ENCODE measurements around the gene HK2.
"Not testable (repeated sequence)": the region's sequence is repeated elsewhere in the genome, so short reads cannot be mapped to it uniquely, and the experiment has no call there.

HK2 gene

DNA sequence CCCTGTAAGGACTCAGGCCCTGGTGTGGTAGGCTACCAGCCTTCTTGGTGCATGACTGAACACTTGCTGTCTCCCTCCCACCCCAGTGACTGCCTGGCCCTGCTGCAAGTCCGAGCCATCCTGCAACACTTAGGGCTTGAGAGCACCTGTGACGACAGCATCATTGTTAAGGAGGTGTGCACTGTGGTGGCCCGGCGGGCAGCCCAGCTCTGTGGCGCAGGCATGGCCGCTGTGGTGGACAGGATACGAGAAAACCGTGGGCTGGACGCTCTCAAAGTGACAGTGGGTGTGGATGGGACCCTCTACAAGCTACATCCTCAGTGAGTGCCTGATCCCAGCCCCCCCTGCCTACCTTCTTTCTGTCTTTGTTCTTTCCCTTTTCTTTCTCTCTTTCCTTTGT is 55.2 kb downstream of the HK2 start:
- H3K4me3 ChIP-seq (ENCODE audit: low read depth, low read length), result no peak overlapping the region
- DNase-seq (ENCODE audit: low read depth), result no peak
- TF ChIP-seq, protein P1, sequence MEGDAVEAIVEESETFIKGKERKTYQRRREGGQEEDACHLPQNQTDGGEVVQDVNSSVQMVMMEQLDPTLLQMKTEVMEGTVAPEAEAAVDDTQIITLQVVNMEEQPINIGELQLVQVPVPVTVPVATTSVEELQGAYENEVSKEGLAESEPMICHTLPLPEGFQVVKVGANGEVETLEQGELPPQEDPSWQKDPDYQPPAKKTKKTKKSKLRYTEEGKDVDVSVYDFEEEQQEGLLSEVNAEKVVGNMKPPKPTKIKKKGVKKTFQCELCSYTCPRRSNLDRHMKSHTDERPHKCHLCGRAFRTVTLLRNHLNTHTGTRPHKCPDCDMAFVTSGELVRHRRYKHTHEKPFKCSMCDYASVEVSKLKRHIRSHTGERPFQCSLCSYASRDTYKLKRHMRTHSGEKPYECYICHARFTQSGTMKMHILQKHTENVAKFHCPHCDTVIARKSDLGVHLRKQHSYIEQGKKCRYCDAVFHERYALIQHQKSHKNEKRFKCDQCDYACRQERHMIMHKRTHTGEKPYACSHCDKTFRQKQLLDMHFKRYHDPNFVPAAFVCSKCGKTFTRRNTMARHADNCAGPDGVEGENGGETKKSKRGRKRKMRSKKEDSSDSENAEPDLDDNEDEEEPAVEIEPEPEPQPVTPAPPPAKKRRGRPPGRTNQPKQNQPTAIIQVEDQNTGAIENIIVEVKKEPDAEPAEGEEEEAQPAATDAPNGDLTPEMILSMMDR (IDR thresholded peaks at IDR 0.05; ENCODE audit: low read depth, low read length, missing control alignments), result no peak

GRCh38 chr2:74890711-74891110 is 56.8 kb downstream of the HK2 start:
- DNase-seq (ENCODE audit: low read depth), result no peak
- no peak overlapping the region for H3K4me3 ChIP-seq (ENCODE audit: low read depth, low read length)
- TF ChIP-seq, protein P1 (IDR thresholded peaks at IDR 0.05; ENCODE audit: low read depth, low read length, missing control alignments), result no peak

GRCh38 chr2:74891136-74891764 is 57.3 kb downstream of the HK2 start:
- DNase-seq (ENCODE audit: low read depth), result no peak
- TF ChIP-seq, protein P1 (IDR thresholded peaks at IDR 0.05; ENCODE audit: low read depth, low read length, missing control alignments), result no peak
- no peak overlapping the region for H3K4me3 ChIP-seq (ENCODE audit: low read depth, low read length)

DNA sequence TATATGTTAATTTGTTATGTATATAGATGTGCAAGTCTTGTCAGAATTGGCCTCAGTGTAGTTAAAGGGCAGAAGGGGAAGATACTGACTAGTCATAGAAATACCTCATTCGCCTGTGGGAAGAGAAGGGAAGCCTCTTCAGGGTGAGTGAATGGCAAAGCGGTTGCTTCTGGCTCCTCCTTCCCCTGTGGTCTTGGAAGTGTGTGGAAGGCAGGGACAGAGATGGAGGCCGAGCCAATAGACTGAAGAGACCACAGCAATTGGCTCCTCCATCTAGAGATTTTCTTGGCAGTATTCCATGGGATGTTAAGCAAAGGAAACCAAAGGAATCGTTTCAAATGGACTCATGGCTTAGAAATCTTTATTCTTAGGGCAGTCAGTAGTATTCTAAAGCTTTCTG is 57.9 kb downstream of the HK2 start:
- not testable (repeated sequence) for DNase-seq (ENCODE audit: low read depth); H3K4me3 ChIP-seq (ENCODE audit: low read depth, low read length)

- no peak overlapping the region for H3K4me3 ChIP-seq (ENCODE audit: low read depth, low read length)
- TF ChIP-seq, protein P1 (IDR thresholded peaks at IDR 0.05; ENCODE audit: low read depth, low read length, missing control alignments), result no peak
- DNase-seq (ENCODE audit: low read depth), result no peak
These were observed 58.7 kb downstream of the HK2 start for GRCh38 chr2:74892609-74893008.

GRCh38 chr2:74893332-74893731 is 59.4 kb downstream of the HK2 start:
- no peak for DNase-seq (ENCODE audit: low read depth)
- TF ChIP-seq, protein P1 (IDR thresholded peaks at IDR 0.05; ENCODE audit: low read depth, low read length, missing control alignments), result no peak
- no peak overlapping the region for H3K4me3 ChIP-seq (ENCODE audit: low read depth, low read length)

GRCh38 chr2:74894272-74894981 is 60.5 kb downstream of the HK2 start:
- TF ChIP-seq, protein P1 (IDR thresholded peaks at IDR 0.05; ENCODE audit: low read depth, low read length, missing control alignments), result no peak
- no peak overlapping the region for H3K4me3 ChIP-seq (ENCODE audit: low read depth, low read length)
- no peak for DNase-seq (ENCODE audit: low read depth)
